D341Med (cell line): ENCODE measurements around the gene TSPAN18.

Experiments used
- DNase-seq: peaks from one replicate; pipeline ENCODE4 v3.0.0; 2012; ENCODE audit warnings: low spot score

The TSPAN18 gene

DNA sequence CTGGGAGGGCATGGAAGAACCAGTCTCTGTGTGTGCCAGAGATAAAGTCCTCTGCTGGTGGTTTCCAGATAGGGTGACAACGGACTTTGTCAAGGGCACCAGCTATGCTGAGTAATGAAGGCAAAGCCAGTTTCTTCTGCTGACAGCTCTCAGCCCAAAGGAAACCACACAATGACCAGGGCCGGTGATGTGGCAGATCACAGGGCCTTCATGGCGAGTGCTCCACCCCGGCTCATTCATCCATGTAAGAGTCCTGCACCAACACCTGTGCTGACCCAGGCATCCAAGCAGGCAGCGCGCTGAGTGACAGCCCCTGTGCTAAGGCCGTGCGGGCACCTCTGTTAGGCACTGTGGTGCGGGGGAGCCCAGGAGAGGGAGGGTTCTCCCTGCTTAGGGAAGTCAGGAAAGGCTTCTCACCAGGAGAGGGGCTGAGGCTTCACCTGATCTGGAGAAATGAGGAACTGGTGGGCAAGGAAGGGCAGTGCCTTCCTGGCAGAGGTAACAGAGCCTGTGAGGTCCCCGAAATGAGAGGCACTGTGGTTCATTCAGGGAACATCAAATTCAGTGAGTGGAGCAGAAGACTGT, 190.1 kb downstream of the TSPAN18 start:
- DNase-seq = peak; percentile 18

DNA sequence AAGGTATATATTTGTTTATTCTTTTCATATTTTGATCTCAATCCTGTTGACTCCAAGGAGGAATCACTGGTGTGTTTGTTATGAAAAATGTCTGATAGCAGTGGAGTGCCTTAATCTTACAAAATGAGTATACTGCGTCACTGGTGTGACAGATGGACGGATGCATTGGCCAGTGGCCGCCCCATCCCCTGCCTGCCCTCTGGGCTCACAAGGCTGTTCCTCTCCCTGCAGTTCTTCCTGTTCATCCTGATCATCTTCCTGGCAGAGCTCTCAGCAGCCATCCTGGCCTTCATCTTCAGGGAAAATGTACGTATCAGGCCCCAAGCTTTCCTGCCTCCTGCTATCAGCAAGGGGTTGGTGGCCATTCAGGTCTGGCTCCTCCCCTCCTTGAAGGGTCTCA, 191.0 kb downstream of the TSPAN18 start:
- no peak for DNase-seq

DNA sequence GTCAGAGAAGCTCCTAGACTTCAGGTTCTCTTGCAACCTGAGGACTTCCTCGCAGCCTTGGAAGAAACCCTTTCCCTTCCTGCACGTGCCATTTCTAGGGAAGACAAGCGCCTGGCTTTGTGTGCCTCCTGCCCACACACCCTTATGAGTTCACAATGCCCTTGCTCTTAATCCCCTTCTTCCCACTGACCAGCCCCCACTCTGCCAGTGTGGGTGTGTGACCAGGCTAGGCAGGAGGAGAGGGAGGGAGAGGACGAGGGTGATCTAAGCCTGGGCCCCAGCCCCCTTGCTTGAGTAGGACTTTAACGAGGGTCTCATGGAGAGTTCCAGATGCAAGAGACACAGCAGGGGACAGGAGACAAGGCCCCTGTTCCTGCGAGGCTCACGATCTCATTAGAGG, 193.7 kb downstream of the TSPAN18 start:
- no peak for DNase-seq

DNA sequence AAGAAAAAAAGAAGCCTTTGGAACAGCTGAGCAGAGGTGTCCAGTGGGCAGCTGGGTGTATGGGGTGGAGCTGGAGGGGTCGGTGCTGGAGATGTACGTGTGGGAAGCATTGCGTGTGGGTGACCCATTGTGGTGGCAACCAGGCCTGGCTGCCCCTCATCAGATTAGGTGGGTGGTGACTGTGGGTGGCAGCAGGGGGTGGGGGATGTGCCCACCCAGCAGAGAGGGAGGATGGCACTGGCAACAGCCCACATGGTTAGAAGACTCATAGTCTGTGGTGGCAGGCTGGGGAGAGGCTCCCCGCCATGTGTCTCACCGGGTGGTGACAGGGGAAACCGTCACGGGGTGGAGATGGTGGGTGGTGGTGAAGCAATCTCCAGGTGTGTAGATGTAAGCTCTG, 196.4 kb downstream of the TSPAN18 start:
- DNase-seq = no peak

DNA sequence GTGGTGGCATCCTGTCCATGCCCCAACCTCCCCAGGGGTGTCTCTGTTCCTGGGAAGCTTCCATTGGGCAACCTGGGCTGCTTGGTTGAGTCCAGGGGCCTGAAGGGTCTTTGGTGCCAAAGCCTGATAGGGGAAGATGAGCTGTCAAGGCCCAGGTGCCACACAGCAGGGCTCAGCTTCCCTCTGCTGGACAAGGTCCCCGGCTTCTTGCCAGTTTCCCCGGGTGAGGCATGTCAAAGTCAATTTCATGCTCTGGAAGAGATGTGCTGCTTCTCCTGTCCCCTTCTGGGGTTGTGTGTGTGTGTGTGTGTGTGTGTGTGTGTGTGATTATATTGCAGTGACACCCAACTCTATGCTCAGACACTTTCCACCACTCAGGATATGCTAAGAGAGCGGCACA, 197.0 kb downstream of the TSPAN18 start:
- no peak for DNase-seq

DNA sequence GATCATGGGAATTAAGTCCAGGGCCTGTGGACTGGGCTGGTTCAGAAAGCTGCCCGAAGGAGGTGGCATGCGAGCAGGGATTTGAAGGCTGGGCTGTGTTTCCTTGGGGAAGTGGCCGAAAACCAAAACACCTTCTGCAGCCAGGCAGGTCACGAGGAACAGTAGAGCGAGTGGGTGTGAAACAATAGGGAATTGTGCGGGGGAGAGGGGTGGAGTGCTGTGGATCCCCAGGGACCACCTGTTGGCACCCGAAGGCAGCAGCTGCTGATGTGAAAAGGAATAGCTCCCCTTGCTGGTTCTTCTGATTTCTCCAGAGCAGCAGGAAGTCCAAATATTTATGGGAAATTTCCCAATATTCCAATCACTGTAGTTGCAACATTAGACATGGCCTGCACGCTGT, 199.3 kb downstream of the TSPAN18 start:
- no peak for DNase-seq

DNA sequence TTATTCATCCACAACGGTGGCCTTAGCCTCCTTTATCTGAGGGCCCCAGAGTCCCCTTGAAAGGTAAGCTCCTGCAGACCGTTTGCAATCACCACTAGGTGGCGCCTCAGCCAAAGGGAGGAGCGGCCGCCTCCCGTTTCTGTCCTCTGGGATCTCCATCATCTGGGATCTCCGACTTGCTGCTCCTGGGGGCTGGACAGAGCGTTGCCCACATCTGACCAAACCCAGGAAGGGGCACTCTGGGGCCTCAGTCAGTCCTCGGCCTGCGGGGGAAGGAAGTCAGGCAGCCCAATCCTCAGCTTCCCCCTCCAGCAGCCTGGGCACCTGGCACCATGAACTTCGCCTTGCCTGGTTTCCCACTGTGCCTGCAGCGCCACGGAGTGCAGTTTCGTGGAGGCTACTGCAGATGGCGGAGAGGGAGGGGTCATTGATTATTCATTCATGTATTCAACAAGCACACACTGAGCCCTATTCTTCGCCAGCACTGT, 200.5 kb downstream of the TSPAN18 start:
- peak; percentile 83 for DNase-seq

DNA sequence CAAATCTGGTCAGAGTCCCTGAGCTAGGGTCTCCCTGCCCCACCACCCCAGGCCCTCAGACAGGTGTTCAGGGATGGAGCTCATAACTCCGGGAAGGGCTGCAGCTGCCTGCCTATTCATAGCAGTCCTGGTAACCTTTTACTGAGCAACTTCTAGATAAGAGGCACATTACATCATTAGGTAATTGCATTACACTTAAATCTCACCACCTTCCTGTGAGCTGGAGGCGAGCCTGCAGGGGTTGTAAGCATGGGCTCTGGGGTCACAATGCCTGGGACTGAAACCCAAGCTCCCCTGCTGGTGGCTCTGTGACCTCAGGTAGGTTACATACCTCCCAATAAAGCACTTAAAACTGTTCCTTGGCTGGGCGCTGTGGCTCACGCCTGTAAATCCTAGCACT, 201.4 kb downstream of the TSPAN18 start:
- DNase-seq = no peak

DNA sequence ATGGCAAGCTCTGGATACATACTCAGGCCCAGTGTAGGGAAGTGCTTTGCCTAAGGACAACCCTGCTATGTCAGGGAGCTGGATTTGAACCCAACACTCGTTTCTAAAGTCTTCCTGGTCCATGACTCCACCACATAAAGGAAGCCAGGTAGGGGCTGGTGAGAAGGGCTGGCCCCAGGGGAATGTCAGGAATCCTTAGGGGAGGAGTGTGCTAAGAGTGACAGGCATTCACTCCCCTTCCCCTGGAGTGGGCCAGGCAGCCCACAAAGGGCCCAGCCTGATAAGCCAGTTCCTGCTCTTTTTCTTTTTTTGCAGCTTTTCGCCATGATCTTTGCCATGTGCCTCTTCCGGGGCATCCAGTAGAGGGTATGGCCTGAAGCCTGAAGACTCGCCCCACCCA, 202.1 kb downstream of the TSPAN18 start:
- DNase-seq = no peak

DNA sequence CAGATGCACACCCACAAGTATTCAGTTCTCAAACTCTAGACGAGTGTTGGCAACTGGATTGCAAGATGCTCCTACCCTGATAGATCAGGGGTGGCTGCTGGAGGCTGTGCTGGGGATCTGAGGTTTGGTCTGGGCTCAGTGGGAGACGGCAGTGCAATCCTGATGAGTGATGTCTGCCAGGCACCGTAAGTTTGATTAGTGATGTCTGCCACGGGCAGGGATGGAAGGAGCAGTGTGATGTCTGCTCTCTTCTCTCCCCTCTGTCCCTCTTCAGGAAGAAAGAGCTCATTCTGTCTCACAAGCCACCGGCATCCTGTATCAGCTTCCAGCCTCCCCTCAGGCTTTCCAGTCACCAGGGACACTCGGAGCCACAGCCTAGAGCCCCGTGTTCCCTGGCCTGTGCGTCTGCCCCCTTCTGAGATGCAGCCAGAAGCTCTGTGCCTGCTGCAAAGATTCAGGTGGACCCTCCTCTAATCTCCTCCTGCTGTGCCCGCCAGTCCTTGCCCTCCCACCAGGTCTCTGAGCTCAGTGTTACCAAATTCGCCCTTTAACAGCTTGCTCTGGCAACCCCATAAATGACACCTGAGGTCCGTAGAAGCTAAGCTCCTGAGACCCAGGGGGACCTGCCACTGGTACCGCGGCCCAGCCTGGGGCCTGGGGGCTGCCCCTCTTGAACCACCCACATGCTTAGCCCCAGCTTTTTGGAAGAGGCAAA, 204.0 kb downstream of the TSPAN18 start:
- DNase-seq = no peak

DNA sequence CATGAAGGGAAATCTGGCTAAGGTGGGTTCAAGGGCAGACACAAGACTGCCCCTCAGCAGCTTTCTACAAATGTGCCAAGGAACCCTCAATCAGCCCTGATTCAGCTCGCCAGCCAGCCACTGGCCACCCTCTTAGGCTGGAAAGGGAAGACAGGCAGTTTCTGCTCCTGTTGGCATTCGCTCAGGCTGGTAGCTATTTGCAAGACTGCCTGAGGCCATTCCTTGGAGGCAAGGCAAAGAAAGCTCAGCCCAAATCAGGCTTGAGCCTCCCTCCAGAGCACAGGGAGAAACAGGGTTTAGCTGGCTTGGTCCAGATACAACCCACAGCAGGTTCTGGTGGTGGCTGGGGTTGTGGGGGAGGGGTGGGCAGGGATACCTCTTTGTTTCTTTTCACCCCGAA, 204.7 kb downstream of the TSPAN18 start:
- DNase-seq = no peak

DNA sequence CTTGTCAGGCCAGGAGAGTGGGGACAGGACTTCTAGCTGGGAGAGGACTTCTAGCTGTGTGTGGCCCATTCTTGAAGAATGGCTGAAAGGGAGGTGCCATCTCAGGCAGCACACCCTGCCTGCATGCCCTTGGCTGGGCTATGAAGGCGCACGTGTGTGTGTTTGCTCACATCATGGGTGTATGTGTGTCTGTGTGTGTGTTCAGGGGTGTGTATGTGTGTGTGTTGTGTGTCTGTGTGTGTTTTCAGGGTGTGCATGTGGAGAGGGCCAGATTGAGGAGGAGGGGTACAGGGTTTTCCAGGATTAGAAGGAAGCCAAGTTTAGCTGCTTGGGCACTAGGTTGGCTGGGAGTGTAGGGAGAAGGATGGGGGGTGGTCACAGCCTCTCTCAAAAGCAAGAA, 207.3 kb downstream of the TSPAN18 start:
- no peak for DNase-seq

DNA sequence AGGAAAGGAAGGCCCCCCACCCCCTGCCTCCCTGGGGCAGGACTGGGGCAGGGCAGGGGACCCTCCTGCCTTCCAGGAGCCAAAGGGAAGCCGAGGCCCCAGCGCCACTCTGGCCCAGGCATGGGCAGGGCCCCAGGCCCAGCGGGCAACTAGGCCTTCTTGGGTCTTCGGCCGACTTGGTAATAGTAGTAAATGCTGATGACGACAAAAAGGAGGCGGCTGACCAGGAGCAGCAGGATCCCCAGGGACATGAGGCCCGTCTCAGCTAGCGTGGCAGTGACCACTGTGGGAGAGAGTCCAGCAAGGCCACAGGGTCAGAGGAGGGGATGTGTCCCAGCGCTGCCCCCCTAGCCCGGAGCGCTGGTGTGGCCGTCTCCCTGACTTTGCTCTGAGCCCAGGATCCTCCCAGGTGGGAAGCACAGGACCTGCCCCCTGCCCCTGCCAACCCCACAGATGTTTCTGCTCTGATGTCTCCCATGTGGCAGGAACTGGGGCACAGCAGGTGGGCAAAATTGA, 208.0 kb downstream of the TSPAN18 start:
- DNase-seq = no peak

DNA sequence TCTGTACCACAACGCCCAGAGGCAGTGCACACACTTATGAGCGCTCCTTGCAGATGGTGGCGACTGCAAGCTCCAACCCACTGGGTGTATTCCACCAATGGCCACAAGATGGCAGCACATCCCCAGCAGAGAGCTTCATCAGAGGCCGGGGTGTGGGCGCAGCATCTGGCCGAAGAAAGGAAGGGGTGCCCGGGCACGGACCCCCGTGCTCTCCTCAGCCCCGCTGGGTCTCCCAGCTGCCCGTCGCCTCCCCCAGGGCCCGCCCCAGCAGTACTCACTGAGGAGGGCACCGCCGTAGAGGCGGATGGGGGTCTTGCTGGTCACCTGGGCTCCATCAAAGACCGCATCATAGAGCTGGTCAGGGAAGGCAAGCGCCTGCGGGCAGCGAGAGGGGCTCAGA, 209.8 kb downstream of the TSPAN18 start:
- peak; percentile 80 for DNase-seq

DNA sequence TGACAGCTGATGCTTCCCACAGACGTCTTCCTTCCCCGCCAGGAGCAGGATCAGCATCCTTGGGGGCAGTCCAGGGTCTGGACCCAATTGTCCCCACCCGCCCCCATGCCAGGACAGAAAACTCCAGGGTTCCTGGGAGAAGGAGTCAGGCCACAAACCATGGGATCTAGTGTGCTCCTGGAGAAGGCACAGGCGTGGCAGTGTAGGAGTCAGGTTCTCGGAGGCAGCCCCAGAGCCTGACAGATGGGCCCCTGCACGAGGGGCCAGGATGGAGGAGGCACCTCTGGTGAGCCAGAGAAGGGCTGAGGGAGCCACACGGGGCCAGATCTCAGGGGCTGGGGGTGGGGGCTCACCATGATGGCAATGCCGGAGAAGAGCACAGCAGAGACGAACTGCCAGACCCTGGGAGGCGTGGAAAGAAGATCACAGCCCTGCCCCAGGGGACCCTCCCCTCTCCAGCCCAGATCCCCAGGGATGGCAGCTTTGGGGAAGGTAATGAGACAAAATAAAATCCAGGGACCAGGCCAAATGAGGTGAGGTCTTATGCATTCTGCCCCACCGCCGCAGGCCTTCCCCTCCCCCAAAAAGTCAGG, 210.3 kb downstream of the TSPAN18 start:
- peak; percentile 85 for DNase-seq

DNA sequence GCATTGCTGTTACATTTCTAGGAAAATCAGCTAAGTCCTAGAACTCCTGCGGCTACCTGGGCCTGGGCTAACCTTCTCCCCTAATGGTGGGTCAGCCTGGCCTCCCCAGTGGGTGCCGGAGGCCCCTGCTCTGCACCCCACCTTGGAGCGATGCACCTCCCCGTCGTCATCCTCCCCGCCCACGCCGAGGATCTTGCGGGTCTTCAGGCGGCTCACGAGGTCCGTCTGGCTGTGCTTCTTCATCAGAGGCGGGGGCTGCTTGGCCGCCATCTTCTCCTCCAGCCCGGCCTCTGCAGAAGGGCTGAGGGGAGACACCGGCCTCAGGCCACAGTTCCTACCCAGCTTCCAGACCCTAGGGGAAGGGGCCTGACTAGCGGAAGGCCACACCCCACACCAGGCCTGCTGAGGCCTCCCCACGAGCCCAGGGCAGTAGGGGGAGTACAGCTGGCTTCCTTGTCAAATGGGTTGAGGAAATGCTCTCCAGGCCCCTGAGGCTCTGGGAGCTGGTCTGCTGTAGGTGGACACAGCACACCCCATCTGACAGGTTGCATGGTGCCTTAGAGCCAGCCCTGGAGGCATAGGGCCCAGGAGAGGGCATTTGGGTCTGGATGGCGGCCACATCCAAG, 211.4 kb downstream of the TSPAN18 start:
- DNase-seq = no peak

DNA sequence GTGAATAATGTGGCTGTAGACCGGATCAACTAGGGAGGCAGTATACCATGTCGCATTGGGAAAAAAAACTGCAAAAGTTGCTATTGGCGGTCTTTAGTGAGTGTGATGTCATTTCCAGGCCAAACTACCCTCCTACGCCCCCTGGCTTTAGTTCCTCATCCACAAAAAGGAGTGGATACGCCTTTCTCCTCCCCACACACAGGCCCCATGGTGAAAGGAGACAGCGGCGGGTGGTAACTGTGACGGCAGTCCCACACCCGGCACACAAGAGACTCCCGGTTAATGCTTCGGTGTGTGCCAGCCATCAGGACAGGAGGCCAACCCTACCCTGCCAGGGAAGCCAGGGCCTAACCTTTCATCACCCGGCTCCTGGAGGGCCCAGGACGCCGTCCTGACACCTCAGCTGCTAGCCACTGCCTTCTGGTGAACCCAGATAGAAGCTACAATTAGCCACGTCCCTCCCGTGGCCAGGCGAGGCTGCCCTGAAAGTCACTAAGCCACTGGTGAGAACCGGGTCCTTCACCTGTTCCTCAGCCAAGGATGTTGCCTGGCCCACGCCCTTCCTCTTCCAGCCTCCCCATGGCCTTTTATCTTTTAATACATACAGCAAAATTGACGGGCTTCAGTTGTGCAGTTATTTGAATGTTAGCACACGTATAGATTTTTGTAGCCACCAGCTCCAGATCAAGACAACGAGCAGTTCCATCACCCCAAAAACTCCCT, 213.1 kb downstream of the TSPAN18 start:
- no peak for DNase-seq

DNA sequence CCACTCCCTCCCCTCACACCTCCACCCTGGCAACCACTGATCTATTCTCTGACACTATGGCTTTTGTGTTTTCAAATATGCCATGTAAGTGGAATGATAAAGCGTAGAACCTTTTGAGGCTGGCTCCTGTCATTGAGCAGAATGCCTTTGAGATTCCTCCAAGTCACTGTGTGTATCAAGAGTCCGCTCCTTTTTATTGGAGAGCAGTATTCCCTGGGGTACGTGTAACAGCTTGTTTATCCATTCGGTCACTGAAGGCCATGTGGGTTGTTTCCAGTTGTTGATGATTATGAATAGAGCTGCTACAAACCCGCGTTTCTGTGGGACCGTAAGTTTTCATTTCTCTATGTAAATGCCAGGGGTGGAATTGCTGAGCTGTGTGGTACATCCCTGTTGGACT, 213.6 kb downstream of the TSPAN18 start:
- no peak for DNase-seq

DNA sequence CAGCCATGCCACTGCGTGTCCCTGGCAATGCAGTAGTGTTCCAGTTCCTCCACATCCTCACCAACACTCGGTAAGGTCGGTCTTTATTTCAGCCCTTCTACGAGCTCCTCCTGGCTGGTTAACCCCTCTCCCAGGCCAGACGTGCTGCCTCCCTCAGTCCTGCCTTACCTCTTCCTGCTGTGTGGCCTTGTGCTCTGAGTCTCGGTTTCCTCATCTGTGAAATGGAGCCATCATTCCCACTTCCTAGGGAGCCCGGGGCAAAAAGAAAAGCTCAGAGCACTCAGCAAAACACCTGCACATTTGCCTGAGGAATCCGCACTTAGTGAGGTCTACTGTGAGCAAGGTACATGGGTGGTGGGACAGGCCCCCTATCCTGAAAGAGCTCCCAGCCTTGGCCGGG, 214.1 kb downstream of the TSPAN18 start:
- no peak for DNase-seq

DNA sequence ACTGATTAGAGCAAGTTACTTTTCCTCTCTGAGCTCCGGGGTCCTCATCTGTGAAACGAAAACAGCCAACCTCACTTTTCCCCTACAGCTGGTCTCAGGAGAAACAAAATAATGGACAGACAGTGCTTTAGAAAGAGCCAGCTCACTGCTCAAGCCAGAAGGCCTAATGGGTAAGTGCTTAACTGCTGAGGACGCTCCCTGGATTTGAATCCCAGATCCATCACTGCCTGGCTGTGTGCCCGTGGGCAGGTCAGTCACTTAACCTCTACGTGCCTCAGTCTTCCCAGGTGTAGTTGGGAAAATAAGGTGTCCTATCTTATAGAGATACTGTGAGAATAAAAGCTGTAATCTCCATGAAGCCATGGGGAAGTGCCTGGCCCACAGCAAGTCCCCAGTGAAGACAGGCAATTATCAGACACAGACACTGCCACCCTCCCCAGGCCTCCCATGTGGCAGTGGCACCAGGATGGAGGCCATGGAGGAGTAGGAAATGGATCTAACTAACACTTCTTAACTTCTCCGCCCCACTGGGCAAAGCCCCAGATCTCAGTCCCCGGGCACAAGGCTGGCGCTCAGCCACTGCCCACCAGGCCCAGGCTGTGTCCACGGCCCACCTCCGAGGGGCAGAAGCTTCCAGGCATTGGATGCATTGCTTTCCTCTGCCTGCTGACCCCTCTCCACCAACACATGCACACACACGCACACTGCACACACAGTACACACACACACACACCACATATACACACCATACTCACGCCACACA, 214.7 kb downstream of the TSPAN18 start:
- no peak for DNase-seq
